MM.1S (cell line): ENCODE measurements around the gene GPR137.

Experiments used
- DNase-seq: peaks from one replicate; pipeline ENCODE4 v3.0.0-alpha.2; 2015
- H2AFZ ChIP-seq: fragments of 300-600 bp; sonication (generic); 2 replicates; pipeline ENCODE4 v1.6.0; 2016; ENCODE audit warnings: antibody characterized with exemption, low read length
- H3F3A ChIP-seq: fragments of 300-600 bp; sonication (generic); 2 replicates; pipeline ENCODE4 v1.6.1; 2016; ENCODE audit warnings: mild to moderate bottlenecking, antibody characterized with exemption, low read length, moderate library complexity, mixed read lengths; ENCODE audit not compliant: insufficient read depth
- H3K27ac ChIP-seq: fragments of 300-600 bp; sonication (generic); 2 replicates; pipeline ENCODE4 v1.5.1; 2016; ENCODE audit warnings: mild to moderate bottlenecking, low read length
- H3K27me3 ChIP-seq: fragments of 300-600 bp; sonication (generic); replicated peaks from 2 replicates; pipeline ENCODE4 v1.6.0; 2016; ENCODE audit warnings: low read length; ENCODE audit not compliant: insufficient read depth
- H3K36me3 ChIP-seq: fragments of 300-600 bp; sonication (generic); replicated peaks from 2 replicates; pipeline ENCODE4 v1.6.1; 2016; ENCODE audit warnings: mild to moderate bottlenecking, low read length, mixed read lengths; ENCODE audit not compliant: insufficient read depth
- H3K4me1 ChIP-seq: fragments of 300-600 bp; sonication (generic); 2 replicates; pipeline ENCODE4 v1.6.1; 2016; ENCODE audit warnings: low read length, mixed read lengths
- H3K4me2 ChIP-seq: fragments of 300-600 bp; sonication (generic); 2 replicates; pipeline ENCODE4 v1.6.0; 2016; ENCODE audit warnings: low read depth, low read length
- H3K4me3 ChIP-seq: fragments of 300-600 bp; sonication (generic); 2 replicates; pipeline ENCODE4 v1.5.1; 2016; ENCODE audit warnings: low read length, mixed read lengths
- H3K79me2 ChIP-seq: fragments of 300-600 bp; sonication (generic); 2 replicates; pipeline ENCODE4 v1.6.1; 2016; ENCODE audit warnings: mixed run types, low read length, mixed read lengths
- H3K9ac ChIP-seq: fragments of 300-600 bp; sonication (generic); 2 replicates; pipeline ENCODE4 v1.6.1; 2016; ENCODE audit warnings: low read length, mixed read lengths
- H3K9me2 ChIP-seq: fragments of 300-600 bp; sonication (generic); replicated peaks from 2 replicates; pipeline ENCODE4 v1.6.1; 2016; ENCODE audit warnings: mild to moderate bottlenecking, low read length, mixed read lengths; ENCODE audit not compliant: insufficient read depth
- H3K9me3 ChIP-seq: fragments of 300-600 bp; sonication (generic); replicated peaks from 2 replicates; pipeline ENCODE4 v1.6.1; 2016; ENCODE audit warnings: mild to moderate bottlenecking, low read length, mixed read lengths; ENCODE audit not compliant: insufficient read depth
- H4K20me1 ChIP-seq: fragments of 300-600 bp; sonication (generic); 2 replicates; pipeline ENCODE4 v1.6.1; 2016; ENCODE audit warnings: mild to moderate bottlenecking, low read length, moderate library complexity, mixed read lengths; ENCODE audit not compliant: insufficient read depth
- EZH2 ChIP-seq: fragments of 300-600 bp; sonication (generic); optimal IDR thresholded peaks from 2 replicates; pipeline ENCODE3; 2017; ENCODE audit warnings: low read depth, mild to moderate bottlenecking, antibody characterized with exemption, low read length, mixed read lengths
- EZH2phosphoT487 ChIP-seq: fragments of 300-600 bp; sonication (generic); IDR thresholded peaks from 2 replicates; pipeline ENCODE4 v1.6.1; 2018; ENCODE audit warnings: antibody characterized with exemption, low read length
- TF ChIP-seq, protein P1 (sequence below): fragments of 300-600 bp; sonication (generic); IDR thresholded peaks from 2 replicates; pipeline ENCODE4 v1.5.1; 2016; ENCODE audit warnings: antibody characterized with exemption, low read length, mixed read lengths

Gene GPR137

DNA sequence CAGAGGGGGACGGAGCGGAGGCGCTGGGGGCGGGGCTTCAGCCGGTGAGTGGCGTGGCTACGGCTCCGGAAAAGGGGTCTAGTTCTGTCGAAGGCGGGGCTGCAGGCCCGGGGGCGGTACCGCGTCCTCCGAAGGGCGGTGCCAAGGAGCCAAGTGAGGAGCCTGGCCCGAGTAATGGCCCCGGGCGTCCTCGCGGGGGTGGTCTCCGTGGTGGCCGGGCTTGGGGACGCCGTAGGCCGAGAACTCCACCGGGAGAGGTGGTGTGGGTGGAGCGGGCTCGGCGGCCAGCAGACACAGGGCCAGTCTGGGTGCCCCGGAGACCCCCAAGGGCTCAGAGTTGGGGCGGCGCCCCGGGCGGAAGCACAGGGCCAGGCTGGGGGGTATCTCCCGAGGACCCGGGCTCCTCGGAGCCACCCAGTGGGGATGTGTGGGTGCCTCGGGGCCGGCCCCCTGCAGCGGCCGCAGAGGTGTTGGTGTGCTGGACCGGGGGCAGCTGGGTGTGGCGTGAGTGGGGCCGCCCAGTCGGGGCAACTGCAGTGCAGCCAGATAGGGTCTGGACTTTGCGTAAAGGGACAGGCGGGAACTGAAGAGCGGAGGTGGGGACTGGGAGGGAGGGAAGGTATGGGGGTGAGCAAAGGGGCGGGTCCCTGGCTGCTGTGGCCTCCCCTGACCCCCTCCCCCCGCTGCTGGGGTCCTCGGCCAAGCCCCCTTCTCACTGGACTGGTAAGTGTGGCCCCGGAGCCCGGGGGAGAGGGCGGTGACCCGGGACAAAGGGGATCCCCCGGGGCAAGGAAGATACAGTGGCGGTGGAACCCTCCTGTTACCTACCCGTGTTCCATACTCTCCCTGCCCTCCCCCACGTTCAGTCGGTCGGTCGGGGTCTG, 43.9 kb upstream of the GPR137 start:
- Histone ChIP-seq H3K4me3 (peak overlapping the region; percentile 94), H4K20me1 (no peaks in the 10 kb centered on the region), H3K36me3 (no peaks in the 10 kb centered on the region), H3F3A (peaks cover 30% of the 10 kb centered on the region), H3K4me2 (peak overlapping the region; percentile 98), H2AFZ (peak overlapping the region; percentile 61; the same call in 1 of the 2 replicates), H3K27ac (peak overlapping the region; percentile 95; the same call in 1 of the 2 replicates), H3K27me3 (no peaks in the 10 kb centered on the region), H3K9ac (peak overlapping the region; percentile 84), H3K4me1 (peaks cover 23% of the 10 kb centered on the region), H3K9me2 (no peaks in the 10 kb centered on the region), H3K79me2 (peaks cover 38% of the 10 kb centered on the region), H3K9me3 (no peaks in the 10 kb centered on the region)
- TF ChIP-seq EZH2phosphoT487 (no peak), EZH2 (no peak)
- TF ChIP-seq, protein P1, sequence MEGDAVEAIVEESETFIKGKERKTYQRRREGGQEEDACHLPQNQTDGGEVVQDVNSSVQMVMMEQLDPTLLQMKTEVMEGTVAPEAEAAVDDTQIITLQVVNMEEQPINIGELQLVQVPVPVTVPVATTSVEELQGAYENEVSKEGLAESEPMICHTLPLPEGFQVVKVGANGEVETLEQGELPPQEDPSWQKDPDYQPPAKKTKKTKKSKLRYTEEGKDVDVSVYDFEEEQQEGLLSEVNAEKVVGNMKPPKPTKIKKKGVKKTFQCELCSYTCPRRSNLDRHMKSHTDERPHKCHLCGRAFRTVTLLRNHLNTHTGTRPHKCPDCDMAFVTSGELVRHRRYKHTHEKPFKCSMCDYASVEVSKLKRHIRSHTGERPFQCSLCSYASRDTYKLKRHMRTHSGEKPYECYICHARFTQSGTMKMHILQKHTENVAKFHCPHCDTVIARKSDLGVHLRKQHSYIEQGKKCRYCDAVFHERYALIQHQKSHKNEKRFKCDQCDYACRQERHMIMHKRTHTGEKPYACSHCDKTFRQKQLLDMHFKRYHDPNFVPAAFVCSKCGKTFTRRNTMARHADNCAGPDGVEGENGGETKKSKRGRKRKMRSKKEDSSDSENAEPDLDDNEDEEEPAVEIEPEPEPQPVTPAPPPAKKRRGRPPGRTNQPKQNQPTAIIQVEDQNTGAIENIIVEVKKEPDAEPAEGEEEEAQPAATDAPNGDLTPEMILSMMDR, result no peak
- peak; percentile 97 for DNase-seq

GRCh38 chr11:64243236-64243854, 42.3 kb upstream of the GPR137 start:
- Histone ChIP-seq H3K9ac (no peak overlapping the region), H3K9me2 (no peaks in the 10 kb centered on the region), H3F3A (peaks cover 34% of the 10 kb centered on the region), H3K4me3 (no peak overlapping the region), H3K4me1 (peaks cover 23% of the 10 kb centered on the region), H3K27me3 (no peaks in the 10 kb centered on the region), H3K9me3 (no peaks in the 10 kb centered on the region), H3K36me3 (no peaks in the 10 kb centered on the region), H3K27ac (no peak overlapping the region), H2AFZ (no peak overlapping the region), H4K20me1 (no peaks in the 10 kb centered on the region), H3K79me2 (peaks cover 40% of the 10 kb centered on the region), H3K4me2 (no peak overlapping the region)
- TF ChIP-seq EZH2phosphoT487 (no peak), EZH2 (no peak)
- TF ChIP-seq, protein P1, result no peak
- no peak for DNase-seq

- H3K27ac ChIP-seq, result no peak overlapping the region
- H3K36me3 ChIP-seq, result no peaks in the 10 kb centered on the region
- TF ChIP-seq EZH2phosphoT487 (no peak), EZH2 (no peak)
- TF ChIP-seq, protein P1, result no peak
- H3K9me2 ChIP-seq, result no peaks in the 10 kb centered on the region
- no peak overlapping the region for H2AFZ ChIP-seq
- H3K27me3 ChIP-seq, result no peaks in the 10 kb centered on the region
- no peak overlapping the region for H3K4me2 ChIP-seq
- no peak for DNase-seq
- no peak overlapping the region for H3K4me3 ChIP-seq
- H3K9ac ChIP-seq, result no peak overlapping the region
- peaks cover 40% of the 10 kb centered on the region for H3K79me2 ChIP-seq
- no peaks in the 10 kb centered on the region for H4K20me1 ChIP-seq
- peaks cover 26% of the 10 kb centered on the region for H3F3A ChIP-seq
- H3K9me3 ChIP-seq, result no peaks in the 10 kb centered on the region
- H3K4me1 ChIP-seq, result peaks cover 20% of the 10 kb centered on the region
These were observed 41.5 kb upstream of the GPR137 start for GRCh38 chr11:64244107-64244506.
